MCF 10A (cell line): ENCODE results near the gene WNT3A. TPM values are rescaled to one million over a fixed set of nuclear protein-coding genes. Genes with fewer than 3 reads are reported as not detected.

Source experiments
- BruUV-seq: library from RNA; stranded (reverse); fragments of 400-500 nt; replicated peaks from 2 replicates; lab custom pipeline; 2021; lab: Mats Ljungman, UMichigan
- CTCF ChIA-PET: fragments of 300-600 bp; sonication (Branson Sonifier 250); formaldehyde crosslinking; extraction: SDS; loops from one replicate; lab custom pipeline; 2021; ENCODE audit warnings: antibody characterized with exemption, inconsistent platforms; lab: Yijun Ruan, JAX
- POLR2A ChIA-PET: fragments of 300-600, 350-650 bp; sonication (Branson Sonifier 250); formaldehyde crosslinking; extraction: SDS; loops from one replicate; lab custom pipeline; 2020; ENCODE audit warnings: antibody characterized with exemption, inconsistent platforms; lab: Yijun Ruan, JAX
- DNase-seq: peaks from one replicate; pipeline ENCODE4 v3.0.0-alpha.2; 2018; ENCODE audit not compliant: unreplicated experiment
- H3K27ac Mint-ChIP-seq: one replicate; pipeline ENCODE4 v1.8.0; 2022; ENCODE audit warnings: mild to moderate bottlenecking, low read depth, mixed read lengths; ENCODE audit not compliant: unreplicated experiment
- H3K27me3 Mint-ChIP-seq: one replicate; pipeline ENCODE4 v1.8.0; 2022; ENCODE audit warnings: mixed read lengths; ENCODE audit not compliant: insufficient read depth, unreplicated experiment
- H3K36me3 Mint-ChIP-seq: one replicate; pipeline ENCODE4 v1.8.0; 2022; ENCODE audit warnings: mild to moderate bottlenecking, moderate library complexity, mixed read lengths; ENCODE audit not compliant: insufficient read depth, unreplicated experiment
- H3K4me1 Mint-ChIP-seq: one replicate; pipeline ENCODE4 v1.8.0; 2022; ENCODE audit warnings: mixed read lengths; ENCODE audit not compliant: insufficient read depth, unreplicated experiment
- H3K4me3 Mint-ChIP-seq: one replicate; pipeline ENCODE4 v1.8.0; 2022; ENCODE audit warnings: mild to moderate bottlenecking, moderate library complexity, mixed read lengths; ENCODE audit not compliant: unreplicated experiment
- H3K9me3 Mint-ChIP-seq: one replicate; pipeline ENCODE4 v1.8.0; 2022; ENCODE audit warnings: mixed read lengths; ENCODE audit not compliant: unreplicated experiment
- CTCF ChIP-seq: fragments of 200-600 bp; IDR thresholded peaks from one replicate; pipeline ENCODE4 v1.8.0; 2022; ENCODE audit warnings: antibody characterized with exemption, mild to moderate bottlenecking; ENCODE audit not compliant: unreplicated experiment
- intact Hi-C: fragments of 100-400 bp; cut with micrococcal nuclease; formaldehyde crosslinking; loops from 2 replicates; pipeline ENCODE4 v1.14.1; 2022
- total RNA-seq: library from RNA; stranded (reverse); gene quantifications from 2 replicates; pipeline ENCODE4 v1.2.3, GENCODE V29; 2022

The WNT3A gene
- total RNA-seq, 1 experiment from 2014 or later = not detected

GRCh38 chr1:228081578-228082213, 74.9 kb downstream of the WNT3A start:
- no peak for TF ChIP-seq CTCF
- Mint-ChIP-seq H3K27me3 (no peaks in the 10 kb centered on the region), H3K4me1 (peaks cover 43% of the 10 kb centered on the region), H3K4me3 (peak overlapping the region; percentile 98), H3K27ac (peak overlapping the region; percentile 97), H3K9me3 (no peaks in the 10 kb centered on the region), H3K36me3 (peaks cover 43% of the 10 kb centered on the region)
- no peak for DNase-seq
- no TSS peak for BruUV-seq
- intact Hi-C loops = no loop called here
- ChIA-PET POLR2A (interaction anchor here (0.6 to 4.9 kb wide), 43 partner anchors 8 to 1479 kb away, joined by 3 to 128 read pairs (median 4); partner anchors contain the start of genes ABCB10, C1orf35, GUK1 and IBA57), CTCF (interaction anchor here (0.7 to 4.0 kb wide), 9 partner anchors 19 to 319 kb away, joined by 3 to 42 read pairs (median 4); partner anchors contain the start of gene WNT3A)

- TF ChIP-seq CTCF = no peak
- CTCF ChIA-PET = interaction anchor here (0.7 to 4.0 kb wide), 9 partner anchors 18 to 319 kb away, joined by 3 to 42 read pairs (median 5); partner anchors contain the start of gene WNT3A
- Mint-ChIP-seq H3K4me1 (peaks cover 50% of the 10 kb centered on the region), H3K27ac (peak within 1 kb of the TSS; percentile 97), H3K9me3 (no peaks in the 10 kb centered on the region), H3K27me3 (no peaks in the 10 kb centered on the region), H3K4me3 (peak within 1 kb of the TSS; percentile 98), H3K36me3 (peaks cover 38% of the 10 kb centered on the region)
- POLR2A ChIA-PET = interaction anchor here (0.6 to 4.9 kb wide), 43 partner anchors 9 to 1480 kb away, joined by 3 to 128 read pairs (median 4); partner anchors contain the start of genes C1orf35, GUK1, IBA57 and JMJD4
- intact Hi-C loops = no loop called here
- peak; percentile 98 for DNase-seq
- BruUV-seq = TSS peak; percentile 7
Measured at GRCh38 chr1:228082214-228082917, 75.6 kb downstream of the WNT3A start, which contains the start of gene ARF1. TSS of gene ARF1 (plus strand) at chr1:228082708. CDS start at chr1:228097115, 14,407 bp downstream.

GRCh38 chr1:228082918-228083870, 76.4 kb downstream of the WNT3A start:
- H3K9me3 Mint-ChIP-seq = no peaks in the 10 kb centered on the region
- ChIA-PET CTCF (interaction anchor here (0.6 to 4.0 kb wide), 12 partner anchors 14 to 1040 kb away, joined by 3 to 42 read pairs (median 6); partner anchors contain the start of genes IBA57, MRPL55 and WNT3A), POLR2A (interaction anchor here (0.7 to 4.9 kb wide), 40 partner anchors 9 to 1146 kb away, joined by 3 to 128 read pairs (median 6); partner anchors contain the start of genes C1orf35, GUK1, IBA57 and MRPL55)
- H3K36me3 Mint-ChIP-seq = peaks cover 45% of the 10 kb centered on the region
- no TSS peak for BruUV-seq
- H3K4me3 Mint-ChIP-seq = peak overlapping the region; percentile 98
- TF ChIP-seq CTCF = no peak
- H3K27ac Mint-ChIP-seq = peak overlapping the region; percentile 97
- DNase-seq = peak; percentile 55
- no peaks in the 10 kb centered on the region for H3K27me3 Mint-ChIP-seq
- H3K4me1 Mint-ChIP-seq = peaks cover 58% of the 10 kb centered on the region
- intact Hi-C loops = no loop called here
